C4-2B (cell line): ENCODE measurements around the gene SDHAF1.
"Not testable (repeated sequence)": the region's sequence is repeated elsewhere in the genome, so short reads cannot be mapped to it uniquely, and the experiment has no call there.

Experiments
- ZFX ChIP-seq: fragments of 450-650 bp; IDR thresholded peaks from 2 replicates; pipeline ENCODE4 v1.6.1; 2017
- TF ChIP-seq, protein P1 (sequence below): fragments of 450-650 bp; conservative IDR thresholded peaks from 2 replicates; pipeline ENCODE4 v1.5.1; 2017; ENCODE audit warnings: mild to moderate bottlenecking

GRCh38 chr19:36041092-36041491 is 46.1 kb downstream of the SDHAF1 start:
- TF ChIP-seq, protein P1, sequence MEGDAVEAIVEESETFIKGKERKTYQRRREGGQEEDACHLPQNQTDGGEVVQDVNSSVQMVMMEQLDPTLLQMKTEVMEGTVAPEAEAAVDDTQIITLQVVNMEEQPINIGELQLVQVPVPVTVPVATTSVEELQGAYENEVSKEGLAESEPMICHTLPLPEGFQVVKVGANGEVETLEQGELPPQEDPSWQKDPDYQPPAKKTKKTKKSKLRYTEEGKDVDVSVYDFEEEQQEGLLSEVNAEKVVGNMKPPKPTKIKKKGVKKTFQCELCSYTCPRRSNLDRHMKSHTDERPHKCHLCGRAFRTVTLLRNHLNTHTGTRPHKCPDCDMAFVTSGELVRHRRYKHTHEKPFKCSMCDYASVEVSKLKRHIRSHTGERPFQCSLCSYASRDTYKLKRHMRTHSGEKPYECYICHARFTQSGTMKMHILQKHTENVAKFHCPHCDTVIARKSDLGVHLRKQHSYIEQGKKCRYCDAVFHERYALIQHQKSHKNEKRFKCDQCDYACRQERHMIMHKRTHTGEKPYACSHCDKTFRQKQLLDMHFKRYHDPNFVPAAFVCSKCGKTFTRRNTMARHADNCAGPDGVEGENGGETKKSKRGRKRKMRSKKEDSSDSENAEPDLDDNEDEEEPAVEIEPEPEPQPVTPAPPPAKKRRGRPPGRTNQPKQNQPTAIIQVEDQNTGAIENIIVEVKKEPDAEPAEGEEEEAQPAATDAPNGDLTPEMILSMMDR: not testable (repeated sequence)
- TF ChIP-seq ZFX: not testable (repeated sequence)
